Thyroid gland (tissue), 4 donors: Measurements from ENCODE around the gene MDC1. TPM values are rescaled to one million over a fixed set of nuclear protein-coding genes. Genes with fewer than 3 reads are reported as not detected.
A peak's percentile ranks its signal among the peaks of the same experiment; 100 is the strongest.

Source experiments
- DNase-seq, 2 donors: peaks; one replicate each; pipeline ENCODE4 v3.0.0-alpha.2; 2019
- H3K27ac ChIP-seq, 3 donors: fragments of 200-600 bp; sonication (generic); 1 replicate in 2 of 3; 2 replicates in 1 of 3; pipeline ENCODE4 v1.5.1; 2016 to 2019; ENCODE audit warnings: mild to moderate bottlenecking in 1 of 3, moderate library complexity in 1 of 3
- H3K27me3 ChIP-seq: fragments of 200-600 bp; sonication (generic); one replicate; pipeline ENCODE4 v1.5.1; 2019
- H3K36me3 ChIP-seq, 2 donors: fragments of 200-600 bp; sonication (generic); one replicate each; pipeline ENCODE4 v1.5.1; 2016 to 2019
- H3K4me1 ChIP-seq, 2 donors: fragments of 200-600 bp; sonication (generic); one replicate each; pipeline ENCODE4 v1.5.1; 2017 to 2019
- H3K4me3 ChIP-seq, 3 donors: fragments of 200-600 bp; sonication (generic); replicated peaks in 1 of 3; 1 replicate in 2 of 3; 2 replicates in 1 of 3; pipeline ENCODE4 v1.5.1; 2016; ENCODE audit warnings: mild to moderate bottlenecking in 1 of 3
- H3K9me3 ChIP-seq: fragments of 200-600 bp; sonication (generic); one replicate; pipeline ENCODE4 v1.5.1; 2017
- CTCF ChIP-seq, 6 experiments: fragments of 200-600 bp in 3 of 6; fragments of 450-650 bp in 3 of 6; sonication (generic) in 3 of 6; IDR thresholded peaks; one replicate each; pipeline ENCODE4 v1.5.1; 2016 to 2019; ENCODE audit warnings: antibody characterized with exemption in 6 of 6, mild to moderate bottlenecking in 2 of 6, inconsistent platforms in 1 of 6, moderate library complexity in 1 of 6
- POLR2A ChIP-seq, 2 donors: fragments of 450-650 bp; IDR thresholded peaks; one replicate each; pipeline ENCODE4 v1.6.1; 2017; ENCODE audit warnings: antibody characterized with exemption in 2 of 2, mild to moderate bottlenecking in 2 of 2, moderate library complexity in 1 of 2
- whole genome bisulfite sequencing, 2 donors: methylation state at CpG; one replicate each; pipeline ENCODE4 v1.1.5; 2017; 5-methylcytosine and 5-hydroxymethylcytosine counted together
- intact Hi-C: fragments of 100-400 bp; cut with DNase I; formaldehyde crosslinking; loops from one replicate; pipeline ENCODE4 v1.15.1; 2023
- total RNA-seq, 4 donors: library from RNA; depleted of rRNA; stranded (reverse); fragments of >200 nt; gene quantifications; one replicate each; pipeline ENCODE4 v1.2.3, GENCODE V29; 2016

MDC1 gene
- total RNA-seq, 4 donors from 2014 or later, result 15.3 to 27.2 (median 20.2) TPM

- no peaks in the 10 kb centered on the region for H3K9me3 ChIP-seq
- TF ChIP-seq CTCF (IDR thresholded peaks at IDR 0.05), result no peak
- TF ChIP-seq POLR2A (IDR thresholded peaks at IDR 0.05), result peak in 1 of 2 donors; percentile 38
- H3K4me1 ChIP-seq, result peaks cover 28 to 56% of the 10 kb centered on the region in 2 donors
- peak; percentile 74 to 76 for DNase-seq
- peak within 1 kb of the TSS; percentile 93 to 98 (median 95) for H3K27ac ChIP-seq
- no peaks in the 10 kb centered on the region for H3K27me3 ChIP-seq
- WGBS, 2 donors, result 6 to 8% methylated on average over 24 to 26 of the region's 41 CpGs
- intact Hi-C loops, result no loop called here
- H3K4me3 ChIP-seq, result peak within 1 kb of the TSS; percentile 70 to 84 (median 81)
- no peaks in the 10 kb centered on the region for H3K36me3 ChIP-seq
Measured at GRCh38 chr6:30686009-30686907, 30.8 kb downstream of the MDC1 start, which contains the start of gene PPP1R18. TSS of gene PPP1R18 (minus strand) at chr6:30686645. CDS start at chr6:30686018, 627 bp downstream.

DNA sequence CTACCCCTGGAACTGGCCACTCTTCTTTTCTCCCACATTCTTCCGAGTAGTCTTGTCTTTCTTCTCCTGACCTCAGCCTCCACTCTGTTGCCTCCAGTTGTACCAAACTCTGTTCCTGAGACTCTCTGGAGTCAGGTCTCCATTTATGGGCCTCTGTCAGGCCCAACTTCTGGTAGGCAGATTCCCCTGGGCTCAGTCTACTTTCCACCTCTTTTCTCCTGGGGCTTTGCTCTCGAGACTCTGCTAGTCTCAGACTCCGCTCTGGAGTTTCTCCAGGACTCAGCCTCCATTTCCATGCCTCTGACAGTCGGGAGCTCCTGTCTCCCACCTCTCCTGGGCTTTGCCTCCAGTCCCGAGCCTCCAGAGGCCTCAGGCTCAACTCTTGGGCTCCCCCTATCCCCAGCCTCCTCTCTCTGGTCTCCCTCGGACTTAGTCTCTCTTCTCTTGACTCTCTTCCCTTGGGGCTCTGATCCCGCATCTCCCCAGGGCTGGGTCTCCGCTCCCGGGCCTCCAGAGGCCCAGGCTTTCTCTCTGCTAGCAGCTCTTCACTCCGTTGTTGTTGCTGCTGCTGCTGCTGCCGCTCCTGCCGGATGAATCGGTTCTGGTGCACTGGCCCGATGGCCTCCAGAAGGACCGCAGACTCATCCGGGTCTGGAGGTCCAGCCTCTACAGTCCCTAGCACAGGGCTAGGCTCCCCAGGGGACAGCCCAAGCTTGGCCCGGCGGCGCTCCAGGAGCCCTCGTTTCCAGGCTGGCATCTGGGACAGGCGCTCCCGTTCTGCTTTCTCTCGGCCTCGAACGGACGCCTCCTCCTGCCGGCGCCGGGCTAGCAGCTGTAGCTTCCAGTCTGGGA lies 31.7 kb downstream of the MDC1 start:
- intact Hi-C loops, result no loop called here
- 60 to 67% methylated on average over 28 to 29 of the region's 29 CpGs for WGBS, 2 donors
- Histone ChIP-seq H3K27me3 (no peaks in the 10 kb centered on the region), H3K9me3 (no peaks in the 10 kb centered on the region), H3K27ac (peak overlapping the region; percentile 93 to 98 (median 95)), H3K4me3 (peak overlapping the region in 1 of 3 donors; percentile 81), H3K4me1 (peaks cover 24 to 52% of the 10 kb centered on the region in 2 donors), H3K36me3 (no peaks in the 10 kb centered on the region)
- no peak for TF ChIP-seq CTCF (IDR thresholded peaks at IDR 0.05)
- TF ChIP-seq POLR2A (IDR thresholded peaks at IDR 0.05), result no peak
- DNase-seq, result no peak

DNA sequence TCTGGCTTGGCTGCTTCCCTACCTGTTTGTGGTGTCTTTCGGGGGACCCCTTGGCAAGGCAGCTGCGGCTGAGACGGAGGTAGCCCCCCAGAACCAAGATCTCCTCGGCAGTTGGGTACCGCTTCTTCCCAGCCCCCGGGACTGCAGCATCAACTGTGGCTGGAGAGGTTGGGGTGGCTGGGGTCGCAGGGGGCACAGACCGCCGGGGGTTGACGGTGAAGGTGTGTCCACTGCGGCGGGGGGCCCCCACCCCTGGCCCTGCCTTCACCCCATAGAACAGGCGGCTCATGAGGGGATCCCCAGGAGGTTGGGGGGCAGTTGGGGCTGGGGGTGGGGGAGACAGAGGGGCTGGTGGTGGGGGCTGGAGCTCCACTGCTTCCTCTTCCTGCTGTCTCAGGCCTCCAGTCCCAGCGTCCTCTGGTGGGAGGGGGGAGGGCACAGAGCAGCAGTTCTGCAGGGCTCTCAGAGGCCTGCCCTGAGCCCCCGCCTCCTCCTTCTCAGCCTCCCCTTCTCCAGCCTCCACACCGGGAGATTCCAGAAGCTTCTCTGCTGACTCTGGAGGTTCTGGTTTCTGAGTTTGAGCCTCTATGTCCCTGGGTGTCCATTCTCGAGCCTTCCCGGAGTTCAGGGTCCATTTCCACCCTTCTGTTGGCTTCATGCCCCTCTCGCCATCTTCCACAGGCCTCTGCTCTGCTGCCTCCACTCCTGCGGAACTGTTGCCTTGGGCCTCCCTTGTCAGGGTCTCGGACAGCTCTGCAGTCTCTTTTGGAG lies 32.5 kb downstream of the MDC1 start:
- Histone ChIP-seq H3K4me3 (peak overlapping the region in 1 of 3 donors; percentile 81), H3K27me3 (no peaks in the 10 kb centered on the region), H3K27ac (peak overlapping the region; percentile 93 to 98 (median 95)), H3K9me3 (no peaks in the 10 kb centered on the region), H3K36me3 (no peaks in the 10 kb centered on the region), H3K4me1 (peaks cover 20 to 52% of the 10 kb centered on the region in 2 donors)
- TF ChIP-seq POLR2A (IDR thresholded peaks at IDR 0.05) (no peak), CTCF (IDR thresholded peaks at IDR 0.05) (no peak)
- intact Hi-C loops, result no loop called here
- DNase-seq, result no peak
- WGBS, 2 donors, result 50 to 68% methylated on average over 13 to 19 of the region's 21 CpGs

DNA sequence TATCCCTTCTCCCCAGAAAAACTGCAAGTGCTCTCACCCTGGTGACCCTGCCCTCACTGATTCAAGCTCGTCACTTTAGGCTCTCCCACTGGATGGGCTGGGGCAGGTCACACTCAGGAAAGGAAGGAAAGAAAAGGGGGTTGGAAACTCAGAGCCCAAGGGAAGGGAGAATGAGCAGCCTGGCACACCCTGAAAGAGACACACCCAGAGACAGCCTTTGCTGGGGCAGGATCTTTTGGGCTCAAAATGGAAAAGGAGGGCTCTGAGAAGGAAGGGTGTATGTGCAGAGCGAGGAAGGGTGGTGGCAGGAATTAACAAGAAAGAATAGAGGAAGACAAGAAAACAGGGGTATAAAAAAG lies 33.1 kb downstream of the MDC1 start:
- Histone ChIP-seq H3K27ac (peak overlapping the region; percentile 60 to 98 (median 93)), H3K4me3 (peak overlapping the region in 1 of 3 donors; percentile 81), H3K36me3 (no peaks in the 10 kb centered on the region), H3K4me1 (peaks cover 20 to 53% of the 10 kb centered on the region in 2 donors), H3K27me3 (no peaks in the 10 kb centered on the region), H3K9me3 (no peaks in the 10 kb centered on the region)
- WGBS, 2 donors, result 46 to 68% methylated on average over 2 of the region's 2 CpGs
- TF ChIP-seq POLR2A (IDR thresholded peaks at IDR 0.05), result no peak
- TF ChIP-seq CTCF (IDR thresholded peaks at IDR 0.05), result no peak
- DNase-seq, result no peak
- intact Hi-C loops, result no loop called here
